NCI-H510A (cell line): Measurements from ENCODE around the gene EME1.
A peak's percentile ranks its signal among the peaks of the same experiment; 100 is the strongest.
"Not testable (repeated sequence)": the region's sequence is repeated elsewhere in the genome, so short reads cannot be mapped to it uniquely, and the experiment has no call there.

Experiments used
- DNase-seq: peaks from one replicate; lab custom pipeline; 2025; lab: John Stamatoyannopoulos, UW

The EME1 gene

DNA sequence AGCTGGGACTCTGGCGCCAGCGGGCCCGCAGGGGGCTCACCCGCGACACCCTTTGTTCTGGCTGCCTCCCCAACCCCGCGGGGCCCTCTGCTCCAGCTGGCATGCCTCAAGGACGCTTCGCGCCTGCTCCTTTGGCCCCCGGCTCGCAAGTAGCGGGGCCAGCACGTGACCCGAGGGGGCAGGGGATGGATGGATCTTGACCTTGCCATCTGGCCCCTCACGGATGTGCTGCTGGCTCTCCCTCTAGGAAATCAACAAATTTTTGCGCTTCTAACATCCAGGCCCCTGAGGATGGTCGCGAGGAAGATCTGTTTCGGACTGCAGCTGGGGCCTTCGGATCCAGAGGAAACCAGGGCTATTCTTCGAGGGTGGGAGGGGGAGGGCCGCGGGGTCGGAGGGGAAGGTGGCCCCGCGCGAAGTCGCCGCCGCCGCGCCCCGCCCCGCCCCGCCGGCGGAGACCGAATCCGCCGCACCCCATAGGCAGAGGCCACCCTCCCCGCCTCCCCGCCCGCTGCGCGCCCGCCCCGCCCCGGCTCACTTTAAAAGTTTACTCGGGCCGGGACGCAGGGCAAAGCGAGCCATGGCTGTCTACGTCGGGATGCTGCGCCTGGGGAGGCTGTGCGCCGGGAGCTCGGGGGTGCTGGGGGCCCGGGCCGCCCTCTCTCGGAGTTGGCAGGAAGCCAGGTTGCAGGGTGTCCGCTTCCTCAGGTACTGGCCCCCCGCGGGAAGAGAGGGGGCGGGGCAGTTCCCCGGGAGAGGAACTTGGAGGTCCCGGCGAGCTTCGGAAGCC is 52.8 kb downstream of the EME1 start, which contains the start of gene ACSF2:
Gene ACSF2, plus strand, starts transcription at position 537 of the 790 bp plus-strand sequence. Its CDS starts 44 bp downstream, at position 581.
- peak; percentile 77 for DNase-seq

DNA sequence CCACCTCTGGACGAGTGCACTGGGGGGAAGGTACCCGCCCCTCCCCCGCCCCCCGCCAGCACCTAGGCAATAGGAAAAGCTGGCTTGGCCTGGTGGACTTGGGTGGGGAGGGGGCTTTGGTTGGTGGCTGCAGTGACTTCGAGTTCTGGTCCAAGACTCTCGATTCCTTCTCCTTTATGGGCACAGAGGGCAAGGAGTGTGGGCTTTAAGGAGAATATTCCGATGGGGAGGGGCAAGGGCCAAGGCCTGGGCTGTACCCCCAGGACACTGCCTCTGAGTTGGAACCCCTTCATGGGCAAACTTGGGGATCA is 53.4 kb downstream of the EME1 start:
- no peak for DNase-seq

DNA sequence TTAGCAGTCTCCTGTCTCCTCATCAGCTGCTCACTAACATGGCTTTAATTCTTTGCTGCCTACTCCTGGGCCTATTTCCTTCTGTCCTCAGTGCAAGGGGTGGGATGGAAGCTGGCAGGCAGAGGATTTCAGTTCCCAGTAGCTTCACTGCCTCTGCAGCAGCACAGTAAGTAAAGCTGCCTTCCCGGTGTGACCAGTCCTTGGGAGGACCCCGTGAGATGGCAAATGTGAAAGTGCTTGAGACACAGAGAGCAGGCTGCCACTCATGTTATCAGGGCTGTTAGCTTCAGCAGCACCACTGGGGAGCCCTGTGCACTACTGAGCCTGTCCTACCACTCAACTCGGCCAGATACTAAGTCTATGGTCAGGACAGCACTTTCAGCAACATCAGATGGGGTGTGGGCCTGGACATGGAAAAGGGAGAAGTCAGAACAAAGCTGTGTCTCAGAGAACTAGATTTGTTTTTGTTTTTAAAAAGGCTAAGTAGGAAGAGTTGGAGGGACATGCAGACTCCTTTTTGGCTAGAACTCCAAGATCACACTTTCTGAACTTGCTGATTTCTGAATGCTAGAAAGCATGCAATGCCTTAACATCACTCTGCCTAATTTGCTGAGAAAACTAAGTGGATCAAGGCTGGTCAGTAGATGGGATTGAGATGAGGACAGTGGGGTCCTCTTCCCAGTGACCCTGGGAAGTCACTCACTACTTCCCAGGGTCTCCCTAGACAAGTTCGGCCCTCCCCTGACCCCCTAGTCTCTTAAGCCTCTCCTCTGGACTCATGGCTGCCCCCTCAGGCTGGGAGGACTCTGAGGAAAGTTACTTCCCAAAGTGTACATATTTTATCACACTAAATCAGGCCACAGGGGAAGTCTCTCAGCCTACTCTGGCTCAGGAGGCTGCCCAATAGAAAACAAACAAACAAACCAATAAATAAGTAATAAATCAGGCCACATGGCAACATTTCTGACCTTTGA is 54.1 kb downstream of the EME1 start:
- no peak for DNase-seq

DNA sequence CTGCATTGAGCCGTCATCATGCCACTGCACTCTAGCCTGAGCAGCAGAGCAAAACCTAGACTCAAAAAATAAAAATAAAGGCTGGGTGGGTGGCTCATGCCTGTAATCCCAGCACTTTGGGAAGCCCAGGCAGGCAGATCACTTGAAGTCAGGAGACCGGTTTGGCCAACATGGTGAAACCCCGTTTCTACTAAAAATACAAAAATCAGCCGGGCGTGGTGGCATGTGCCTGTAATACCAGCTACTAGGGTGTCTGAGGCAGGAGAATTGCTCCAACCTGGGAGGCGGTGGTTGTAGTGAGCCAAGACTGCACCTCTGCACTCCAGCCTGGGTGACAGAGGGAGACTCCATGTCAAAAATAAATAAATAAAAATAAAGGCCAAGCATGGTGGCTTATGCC is 55.1 kb downstream of the EME1 start:
- DNase-seq, result not testable (repeated sequence)

DNA sequence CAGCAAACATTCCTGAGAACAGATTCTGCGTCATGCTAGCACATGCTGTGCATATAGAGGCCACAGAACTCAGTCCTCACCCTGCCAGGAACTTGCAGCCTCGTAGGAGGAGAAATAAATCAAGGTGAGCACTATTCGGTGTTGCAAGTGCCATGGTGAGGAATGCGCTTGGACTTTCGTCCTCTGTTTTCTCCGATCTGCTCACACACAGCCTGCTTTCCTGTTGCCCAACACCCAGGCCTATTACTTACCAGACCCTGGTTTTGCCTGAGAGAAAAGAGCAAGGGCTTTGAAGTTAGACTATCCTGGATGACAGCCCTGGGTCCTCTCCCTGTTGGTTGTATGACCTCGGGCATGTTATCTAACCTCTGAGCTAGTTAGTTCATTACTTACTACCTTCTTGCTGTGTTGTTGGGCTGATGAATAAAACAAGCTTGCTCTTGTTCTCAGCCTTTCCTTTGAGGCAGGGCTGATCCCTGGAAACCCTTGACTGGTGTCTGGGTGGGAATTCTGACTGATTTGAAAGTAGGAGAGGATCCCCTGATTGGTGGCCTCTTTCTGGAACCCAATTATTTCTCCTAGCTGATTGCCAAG is 55.9 kb downstream of the EME1 start:
- DNase-seq, result no peak

DNA sequence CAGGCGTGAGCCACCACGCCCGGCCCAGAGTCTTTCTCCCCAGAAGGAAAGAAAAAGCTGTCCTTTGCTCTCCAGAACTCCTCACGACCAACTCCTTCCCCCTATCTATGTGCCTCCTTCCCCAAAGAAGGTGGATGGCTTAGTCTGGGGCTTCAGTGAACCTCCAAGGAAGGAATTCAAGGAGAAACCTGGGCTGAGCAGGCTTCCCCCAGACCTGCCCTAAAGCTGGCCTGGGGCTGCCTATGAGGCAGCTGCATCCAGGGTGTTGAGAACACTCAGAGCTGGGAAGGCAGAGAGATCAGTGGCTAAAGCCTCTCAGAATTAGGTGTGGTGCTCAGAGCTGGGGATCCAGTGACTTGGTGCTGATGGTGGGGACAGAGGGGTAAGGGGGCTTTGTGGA is 56.8 kb downstream of the EME1 start:
- no peak for DNase-seq
